SW 1271 (cell line): ENCODE measurements around the gene CT45A9.
"Not testable (repeated sequence)": the region's sequence is repeated elsewhere in the genome, so short reads cannot be mapped to it uniquely, and the experiment has no call there.

ENCODE experiments used
- DNase-seq, 2 experiments: peaks; one replicate each; lab custom pipeline; 2025; lab: John Stamatoyannopoulos, UW

Gene CT45A9

GRCh38 chrX:135871712-135872111, at the start of gene CT45A9:
TSS of gene CT45A9 (minus strand) at chrX:135871812. CDS start at chrX:135868061, 3,751 bp downstream.
- not testable (repeated sequence) for DNase-seq

GRCh38 chrX:135920516-135920915, 48.9 kb upstream of the CT45A9 start:
- not testable (repeated sequence) for DNase-seq

GRCh38 chrX:135914404-135914803, 42.8 kb upstream of the CT45A9 start:
- no peak for DNase-seq

- no peak for DNase-seq
Observed at GRCh38 chrX:135910251-135910650, 38.6 kb upstream of the CT45A9 start.

GRCh38 chrX:135893294-135893817, 21.7 kb upstream of the CT45A9 start, which contains the start of the genes CT45A10 and SAGE1:
TSS of gene CT45A10 (minus strand) at chrX:135893444. CDS start at chrX:135885344, 8,100 bp downstream.
TSS of gene SAGE1 (plus strand) at chrX:135893716. CDS start at chrX:135896243, 2,527 bp downstream.
- DNase-seq = no peak

GRCh38 chrX:135892781-135893180, 21.2 kb upstream of the CT45A9 start:
- no peak for DNase-seq

- no peak for DNase-seq
Observed at GRCh38 chrX:135890087-135890585, 18.5 kb upstream of the CT45A9 start.

GRCh38 chrX:135888976-135889375, 17.4 kb upstream of the CT45A9 start:
- peak in 1 of 2 experiments; percentile 1 for DNase-seq

GRCh38 chrX:135888230-135888629, 16.6 kb upstream of the CT45A9 start:
- DNase-seq = not testable (repeated sequence)

- DNase-seq = not testable (repeated sequence)
Observed at GRCh38 chrX:135882741-135883140, 11.1 kb upstream of the CT45A9 start.

- DNase-seq = not testable (repeated sequence)
Observed at GRCh38 chrX:135854438-135854837, 17.2 kb downstream of the CT45A9 start, which contains the start of gene CT45A8. TSS of gene CT45A8 (minus strand) at chrX:135854538. CDS start at chrX:135850783, 3,755 bp downstream.

- not testable (repeated sequence) for DNase-seq
Observed at GRCh38 chrX:135837180-135837579, 34.4 kb downstream of the CT45A9 start, which contains the start of gene CT45A7. TSS of gene CT45A7 (minus strand) at chrX:135837280. CDS start at chrX:135833533, 3,747 bp downstream.

GRCh38 chrX:135819912-135820311, 51.7 kb downstream of the CT45A9 start, which contains the start of gene CT45A2:
TSS of gene CT45A2 (minus strand) at chrX:135820012. CDS start at chrX:135816265, 3,747 bp downstream.
- DNase-seq = not testable (repeated sequence)
